Stimulated activated CD4-positive, alpha-beta T cell treated with anti-CD3 and anti-CD28 coated beads, Interleukin-1b, Interleukin-23, amount 100 ng/mL, for 1 hour (primary cell): ENCODE data around the gene KBTBD3.
"Not testable (repeated sequence)": the region's sequence is repeated elsewhere in the genome, so short reads cannot be mapped to it uniquely, and the experiment has no call there.

Experiments used
- DNase-seq, 2 donors: peaks; one replicate each; pipeline ENCODE4 v3.0.0-alpha.2; 2020; ENCODE audit warnings: low read depth in 2 of 2

The KBTBD3 gene

DNA sequence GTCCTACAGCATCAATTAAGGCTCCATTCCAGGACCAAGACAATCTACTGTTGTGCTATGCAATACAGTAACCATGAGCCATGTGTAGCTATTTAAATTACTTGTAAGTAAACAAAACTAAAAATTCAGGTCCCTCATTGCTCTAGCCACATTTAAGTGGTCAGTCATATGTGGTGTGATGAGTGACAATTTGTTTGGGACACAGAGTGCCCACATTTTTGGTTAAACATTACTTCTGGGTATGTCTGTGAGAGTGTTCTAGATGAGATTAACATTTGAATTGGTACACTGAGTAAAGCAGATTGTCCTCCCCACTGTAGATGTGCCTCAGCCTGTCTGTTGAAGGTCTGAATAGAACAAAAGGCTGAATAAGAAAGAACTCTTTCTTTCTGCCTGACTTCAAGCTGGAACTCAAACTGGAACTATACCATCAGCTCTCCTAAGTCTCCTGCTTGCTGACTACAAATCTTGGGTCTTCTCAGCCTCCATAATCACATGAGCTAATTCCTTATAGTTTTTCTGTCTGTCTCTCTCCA lies 15.8 kb downstream of the KBTBD3 start:
- no peak for DNase-seq

DNA sequence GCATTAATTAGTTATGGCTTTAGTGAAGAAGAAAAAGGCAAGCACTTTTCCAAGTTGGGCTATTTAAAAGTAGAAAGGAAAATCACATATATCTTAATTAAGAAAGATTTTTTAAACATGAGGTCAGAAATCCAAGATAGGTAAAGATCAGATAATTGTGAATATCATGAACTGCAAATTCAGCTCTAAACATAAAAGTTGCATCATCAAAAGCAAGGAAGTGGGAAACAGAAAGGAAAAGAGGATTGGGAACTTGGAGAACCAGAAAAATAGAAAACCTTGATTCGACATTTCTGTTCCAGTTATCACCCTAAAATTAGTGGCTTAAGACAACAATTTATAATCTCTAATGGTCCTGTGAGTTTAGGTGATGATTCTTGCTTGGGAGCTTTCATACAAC lies 17.5 kb downstream of the KBTBD3 start:
- DNase-seq = no peak

DNA sequence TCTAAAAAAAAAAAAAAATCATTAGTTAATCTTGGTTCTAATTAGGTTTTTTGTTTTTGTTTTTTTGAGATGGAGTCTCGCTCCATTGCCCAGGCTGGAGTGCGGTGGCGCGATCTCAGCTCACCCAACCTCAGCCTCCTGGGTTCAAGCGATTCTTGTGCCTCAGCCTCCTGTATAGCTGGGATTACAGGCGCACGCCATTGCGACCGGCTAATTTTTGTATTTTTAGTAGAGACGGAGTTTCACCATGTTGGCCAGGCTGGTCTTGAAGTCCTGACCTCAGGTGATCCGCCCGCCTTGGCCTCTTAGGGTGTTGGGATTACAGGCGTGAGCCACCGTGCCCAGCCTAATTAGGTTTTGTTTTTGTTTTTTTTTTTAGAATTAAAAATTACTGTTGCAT lies 18.8 kb downstream of the KBTBD3 start:
- not testable (repeated sequence) for DNase-seq

DNA sequence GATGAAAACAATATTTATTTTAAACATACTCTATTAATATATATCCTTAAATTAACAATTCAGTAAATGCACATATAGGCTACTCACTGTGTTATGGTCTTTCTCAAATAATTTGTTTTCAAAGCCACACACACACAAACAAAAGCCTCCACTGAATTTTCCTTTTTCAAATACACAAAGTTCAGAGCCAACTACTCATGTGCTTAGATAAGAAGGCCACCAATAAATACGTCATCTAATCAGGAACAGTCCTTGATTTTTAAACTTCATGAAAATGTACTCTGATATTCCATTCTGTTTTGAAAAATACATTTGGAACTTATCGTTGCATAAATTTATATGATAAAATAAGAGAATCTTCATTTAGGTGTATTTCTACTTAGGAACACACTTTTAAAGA lies 26.0 kb downstream of the KBTBD3 start:
- DNase-seq = no peak

DNA sequence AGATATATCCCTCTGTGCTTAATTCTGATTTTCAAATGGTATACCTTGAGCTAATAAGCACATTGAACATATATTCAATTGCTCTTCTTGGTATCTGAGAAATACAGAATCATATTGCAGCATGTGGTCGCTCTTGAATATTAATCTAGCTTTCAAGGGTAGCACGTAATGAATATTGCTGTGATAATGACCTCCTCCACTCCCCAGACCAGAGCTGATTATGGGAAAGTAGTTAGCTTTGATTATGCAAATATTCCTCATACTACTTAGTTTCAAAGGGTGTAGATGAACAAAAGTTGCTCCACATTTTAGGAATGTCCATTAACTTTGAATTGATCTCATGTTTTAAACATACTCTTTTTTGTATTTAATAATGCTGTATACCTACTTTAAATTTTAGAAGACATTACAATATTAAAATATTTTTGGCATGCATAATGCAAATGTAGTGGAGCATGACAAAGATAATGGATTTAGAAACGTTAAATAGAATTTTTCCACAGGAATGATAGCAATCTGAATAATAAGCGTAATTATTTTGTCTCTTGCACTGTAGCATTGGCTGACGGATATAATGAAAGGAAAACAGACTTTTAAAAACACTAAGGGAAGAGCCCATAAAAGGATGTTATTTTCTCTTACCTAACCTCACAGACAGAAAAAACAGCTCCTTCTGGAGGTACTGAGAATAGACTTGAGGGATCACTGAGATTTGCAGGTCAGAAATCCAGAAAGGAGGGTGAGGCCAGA lies 27.2 kb downstream of the KBTBD3 start:
- no peak for DNase-seq

DNA sequence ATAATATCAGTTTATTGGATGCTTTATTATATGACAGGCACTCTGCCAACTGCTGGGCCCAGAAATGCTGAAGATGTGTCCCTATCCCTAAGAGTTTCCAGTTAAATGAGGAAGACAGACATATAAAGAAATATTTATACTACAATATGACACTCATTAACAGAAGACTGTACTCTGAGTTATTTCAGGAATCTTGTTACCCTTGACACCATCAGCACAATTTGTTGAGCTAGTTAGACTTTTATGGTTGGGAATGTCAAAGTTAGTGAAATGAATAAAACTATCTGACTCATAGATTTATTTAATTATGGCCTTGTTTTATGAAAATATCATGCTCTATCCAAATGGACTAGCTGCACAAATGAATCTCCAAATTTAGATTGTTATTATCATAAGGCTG lies 29.5 kb downstream of the KBTBD3 start:
- no peak for DNase-seq

DNA sequence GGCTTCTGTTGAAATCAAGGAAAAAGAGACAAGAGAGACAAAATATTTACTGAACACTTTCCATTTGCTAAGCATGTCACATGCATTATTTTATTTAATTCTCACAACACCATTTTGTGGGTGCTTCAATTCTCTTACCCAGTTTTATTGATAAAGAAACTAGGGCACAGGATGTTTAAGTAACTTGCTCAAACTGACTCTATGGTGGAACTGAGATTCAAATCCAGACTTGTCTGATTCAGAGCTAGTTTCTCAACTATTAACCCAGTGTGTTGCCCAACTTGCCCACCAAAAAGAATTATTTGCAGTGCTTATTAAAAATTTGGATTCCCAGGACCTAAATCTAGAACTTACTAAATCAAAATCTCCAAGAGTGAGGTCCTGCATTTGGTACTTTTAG lies 33.6 kb downstream of the KBTBD3 start:
- DNase-seq = no peak

DNA sequence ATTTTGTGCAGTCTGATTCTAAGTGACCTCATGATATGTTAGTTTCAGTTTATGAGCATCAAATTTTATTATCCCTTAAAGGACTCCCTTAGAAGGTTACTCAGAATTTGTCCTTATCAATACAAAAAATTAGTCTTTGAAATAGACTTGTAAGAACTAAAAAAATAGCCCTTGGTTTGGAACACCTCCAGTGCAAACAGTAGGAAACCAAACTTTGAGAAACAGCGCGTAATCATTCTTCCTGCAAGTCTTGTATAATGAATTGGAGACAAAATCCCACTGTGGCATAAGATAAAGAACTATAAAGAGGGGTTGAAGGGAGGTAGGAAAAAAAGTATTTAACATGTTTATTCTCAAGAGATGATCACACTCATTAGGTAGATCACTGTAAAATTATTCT lies 44.3 kb downstream of the KBTBD3 start:
- no peak for DNase-seq

DNA sequence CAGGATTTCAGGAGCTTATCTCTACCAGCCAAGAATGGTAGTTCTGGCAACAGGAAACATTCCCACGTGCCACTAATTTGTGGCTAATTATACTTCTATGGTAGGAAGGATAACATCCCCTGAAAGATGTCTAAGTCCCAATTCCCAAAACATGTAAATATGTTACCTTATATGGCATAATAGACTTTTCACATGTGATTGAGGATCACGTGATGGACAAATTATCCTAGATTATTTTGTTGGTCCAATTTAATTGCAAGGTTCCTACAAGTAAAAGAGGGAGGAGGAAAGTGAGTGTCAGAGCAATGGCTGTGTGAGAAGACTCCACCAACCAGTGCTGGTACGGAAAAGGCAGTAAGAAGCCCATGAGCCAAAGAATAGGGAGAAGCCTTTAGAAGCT lies 45.2 kb downstream of the KBTBD3 start:
- DNase-seq = no peak

DNA sequence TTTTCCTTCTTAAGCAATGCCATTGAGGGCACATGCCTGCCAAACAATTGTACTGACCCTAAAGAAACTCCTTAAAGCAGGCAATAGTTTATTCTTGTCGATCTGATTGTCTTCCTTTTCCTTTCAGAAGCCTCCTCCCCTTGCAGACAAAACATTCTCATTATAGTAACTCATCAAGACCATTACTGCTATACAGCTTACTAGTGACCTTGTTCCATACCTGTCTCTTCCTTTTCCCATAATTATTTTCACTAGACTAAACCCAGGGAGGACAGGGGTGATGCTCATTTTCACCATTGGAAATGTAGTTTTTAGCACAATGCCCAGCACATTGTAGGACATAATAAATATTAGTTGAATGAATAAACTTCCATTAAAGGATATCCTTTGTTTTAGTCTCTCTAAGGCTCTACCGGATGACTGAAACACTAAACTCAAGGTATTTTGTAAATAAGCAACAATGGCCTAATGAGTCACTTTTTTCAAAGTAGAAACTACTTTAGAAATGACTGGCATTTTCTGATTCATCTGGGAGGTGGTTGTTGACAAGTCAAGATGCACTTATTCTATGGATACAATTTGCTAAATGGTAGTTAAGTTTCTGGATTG lies 45.8 kb downstream of the KBTBD3 start:
- no peak for DNase-seq

DNA sequence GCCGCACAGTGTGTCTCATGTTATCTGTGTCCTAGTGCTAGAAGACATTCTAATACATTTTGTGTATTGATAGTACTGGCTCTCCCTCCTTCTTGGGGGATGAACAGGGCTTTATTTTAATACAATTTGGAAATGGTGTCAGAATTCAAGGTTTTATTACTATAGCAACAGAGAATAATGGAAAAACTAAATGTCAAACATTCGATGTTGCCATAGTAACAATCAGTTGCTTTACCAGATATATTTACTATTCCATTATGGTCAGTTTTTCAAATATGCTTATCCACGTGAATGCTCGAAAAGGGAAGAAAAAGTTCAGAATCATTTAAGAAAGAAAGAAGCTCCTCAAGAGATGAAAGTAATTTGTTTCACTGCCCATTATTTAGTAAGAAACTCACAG lies 46.5 kb downstream of the KBTBD3 start:
- no peak for DNase-seq

DNA sequence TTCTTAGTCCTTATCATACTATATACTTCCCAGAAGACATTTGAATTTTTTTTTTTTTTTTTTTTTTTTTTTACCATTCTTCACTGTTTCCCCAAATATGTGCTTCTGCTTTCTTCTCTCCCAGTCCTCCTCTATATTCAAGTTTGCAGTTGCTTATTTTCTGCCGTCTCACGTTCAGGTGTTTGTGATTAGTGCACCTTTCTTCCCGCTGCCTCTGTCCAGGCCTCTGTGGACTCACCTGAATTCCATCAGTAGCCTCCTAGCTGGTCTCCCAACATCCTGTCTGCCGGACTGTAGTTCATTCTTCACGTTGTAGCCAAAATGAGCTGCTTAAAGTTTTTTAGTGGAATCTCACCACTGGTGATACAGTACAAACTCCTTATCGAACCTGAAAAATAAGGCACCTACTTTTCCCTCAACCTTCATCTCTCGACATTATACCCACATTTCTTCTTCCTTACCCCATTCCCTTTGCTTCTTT lies 54.3 kb downstream of the KBTBD3 start:
- no peak for DNase-seq

DNA sequence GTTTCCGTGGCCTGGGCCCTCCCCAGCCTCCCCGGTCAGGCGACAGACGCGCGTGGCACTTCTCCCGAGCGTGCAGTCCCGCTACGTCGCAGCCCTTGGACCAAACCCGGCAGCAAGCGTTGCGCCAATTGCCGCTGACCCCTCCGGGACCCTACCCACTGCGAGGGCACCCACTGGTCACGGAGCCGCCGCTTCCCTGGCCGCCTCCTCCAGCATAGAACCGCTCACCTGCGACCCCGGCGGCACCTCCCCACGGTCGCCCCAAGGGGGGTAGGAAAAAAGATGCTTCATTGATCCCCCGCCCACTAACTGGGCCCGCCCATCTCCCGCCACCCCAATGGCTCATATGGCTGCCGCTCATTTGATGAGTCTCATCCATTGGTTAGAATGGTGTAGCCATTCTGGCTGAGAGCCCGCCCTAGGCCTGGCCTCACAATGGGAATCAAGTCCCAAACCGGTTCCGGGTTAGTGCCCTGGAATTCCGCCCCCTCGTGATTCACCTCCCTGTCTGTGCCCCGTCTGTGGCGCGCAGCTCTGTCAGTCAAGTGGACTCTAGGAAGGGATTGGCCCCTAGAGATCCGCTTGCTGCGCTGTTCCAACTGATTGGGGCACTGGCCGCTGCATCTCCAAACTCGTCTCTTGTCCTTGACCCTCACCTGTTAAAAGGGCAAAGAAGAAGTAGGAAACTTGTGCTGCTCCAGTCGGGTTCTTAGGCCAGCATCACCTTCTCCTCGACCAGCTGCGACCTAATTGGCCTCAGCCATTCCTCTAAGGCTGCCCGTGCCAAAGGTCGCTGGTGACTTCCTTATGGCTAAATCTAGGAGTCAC lies 55.0 kb downstream of the KBTBD3 start, which contains the start of gene MSANTD4:
Gene MSANTD4, minus strand, starts transcription at position 274 of the 828 bp plus-strand sequence. CDS start 11,323 bp downstream, outside the sequence.
- peak; percentile 85 to 96 for DNase-seq

DNA sequence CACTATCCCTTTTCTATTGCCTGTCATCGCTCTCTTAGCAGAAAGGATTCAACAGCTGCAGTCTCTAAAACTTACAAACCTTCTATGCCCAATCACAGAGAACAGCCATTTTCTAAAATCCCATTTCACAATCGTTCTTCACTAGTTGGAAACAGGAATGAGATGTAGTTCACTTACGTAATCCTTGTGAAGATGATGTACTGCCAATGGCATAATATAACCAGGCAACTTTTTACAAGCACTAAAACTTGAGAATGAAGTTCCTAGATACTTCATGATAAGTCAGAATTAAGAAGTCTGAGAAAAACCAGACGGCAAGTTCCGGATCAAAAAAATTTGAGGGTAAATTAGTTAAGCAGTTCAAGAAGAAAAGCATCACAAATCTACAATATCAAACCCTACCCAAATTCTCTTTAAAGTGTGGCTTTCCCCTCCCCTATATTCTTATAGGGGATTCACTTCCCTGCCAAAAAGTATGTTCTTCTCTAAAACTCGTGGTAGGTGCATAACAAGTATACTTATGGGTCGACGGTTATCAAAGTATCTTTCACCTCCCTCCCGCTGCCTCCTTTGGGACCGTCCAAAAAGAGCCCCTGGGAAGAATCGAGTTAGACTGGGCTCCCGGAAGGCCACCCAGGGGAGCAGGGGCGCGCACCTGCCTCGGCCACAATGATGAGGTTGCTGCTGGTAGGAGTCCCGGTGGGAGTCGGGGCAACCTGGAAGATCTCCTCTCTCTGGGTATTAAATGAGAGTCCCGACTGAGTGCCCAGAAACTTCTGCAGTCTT lies 55.8 kb downstream of the KBTBD3 start:
- DNase-seq = no peak

DNA sequence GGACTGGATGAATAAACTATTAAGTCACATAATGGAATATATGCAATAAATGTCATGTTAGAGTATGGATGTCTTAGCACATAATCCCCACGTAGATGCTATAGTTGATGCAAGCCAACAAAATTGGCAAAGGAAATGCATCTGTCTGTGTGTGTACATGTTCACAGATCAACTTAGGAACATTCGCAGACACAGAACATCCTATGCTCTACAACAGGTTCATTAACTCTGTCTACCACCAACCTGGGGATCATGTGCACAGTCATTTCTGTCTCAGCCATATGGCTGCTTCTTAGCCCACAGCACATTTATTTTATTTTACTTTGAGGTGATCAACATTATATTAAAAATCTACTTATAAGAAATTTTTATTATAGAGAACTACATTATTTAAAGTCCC lies 60.1 kb downstream of the KBTBD3 start:
- no peak for DNase-seq

DNA sequence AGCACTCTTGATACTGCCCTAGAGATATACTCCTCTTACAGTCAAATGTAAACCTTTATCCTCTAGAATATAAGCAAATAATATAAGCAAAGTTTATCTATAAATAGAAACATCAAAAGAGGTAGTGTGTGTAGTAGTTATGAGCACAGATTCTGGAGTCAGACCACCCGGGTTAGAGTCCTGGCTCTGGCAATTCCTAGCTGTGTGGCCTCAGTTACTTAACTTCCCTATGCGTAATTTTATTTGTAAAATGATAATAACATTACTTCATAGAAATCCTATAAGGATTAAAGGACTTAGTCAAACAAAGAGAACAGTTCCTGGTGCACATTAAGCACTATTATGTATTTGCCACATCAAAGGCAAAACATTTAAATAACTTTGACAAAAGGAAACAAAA lies 62.1 kb downstream of the KBTBD3 start:
- DNase-seq = no peak

DNA sequence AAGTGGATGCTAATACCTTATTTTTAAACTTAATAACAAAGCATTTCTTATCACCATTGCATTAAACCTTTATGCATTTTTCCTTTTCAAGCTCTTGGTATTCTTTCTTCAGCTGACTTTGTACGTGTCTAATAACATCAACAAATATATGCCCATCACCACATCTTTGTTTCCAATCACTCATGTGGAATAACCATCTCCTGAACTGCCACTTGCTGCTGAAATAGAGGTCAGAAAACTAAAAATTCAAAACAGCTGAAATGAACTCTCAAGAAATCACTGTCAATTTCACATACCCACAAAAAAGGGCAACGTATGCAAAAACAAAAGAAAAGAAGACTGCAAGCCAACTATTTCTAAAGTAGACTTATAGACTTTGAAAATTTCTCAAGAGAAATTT lies 62.5 kb downstream of the KBTBD3 start:
- DNase-seq = no peak

DNA sequence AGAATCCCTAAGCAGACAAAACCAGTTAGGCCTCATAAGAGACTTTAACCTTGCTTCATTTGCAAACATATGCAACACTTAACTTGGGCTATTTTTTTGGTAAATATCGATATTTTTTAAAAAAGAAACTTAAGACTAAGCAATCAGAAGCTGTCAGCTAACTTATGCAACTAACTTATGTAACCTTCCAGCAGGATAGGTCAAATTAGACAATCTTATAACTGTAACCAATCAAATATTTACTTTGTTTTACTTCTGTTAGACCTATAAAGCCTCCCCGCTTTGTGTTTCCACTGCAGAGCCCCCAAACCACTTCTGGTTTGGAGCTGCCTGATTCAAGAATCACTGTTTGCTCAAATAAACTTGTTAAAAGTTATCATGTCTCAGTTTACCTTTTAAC lies 63.1 kb downstream of the KBTBD3 start:
- DNase-seq = no peak

DNA sequence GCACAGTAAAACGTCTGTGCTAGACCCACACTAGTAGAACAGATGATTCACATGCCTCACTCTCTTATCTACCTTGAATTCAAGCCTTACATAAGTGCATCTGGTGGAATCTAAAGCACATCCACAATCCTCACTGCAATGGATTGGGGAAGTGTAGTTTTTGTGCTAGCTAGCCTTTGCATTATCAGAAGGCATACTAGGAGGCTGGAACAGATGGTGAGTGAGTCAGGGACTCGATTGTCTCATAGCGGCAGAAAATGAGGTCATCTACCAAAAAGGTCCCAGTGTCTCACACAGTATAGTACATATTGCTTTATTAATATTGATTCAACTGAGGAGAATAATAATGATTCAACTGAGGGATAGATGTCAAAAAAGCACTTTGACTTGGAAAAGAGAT lies 64.4 kb downstream of the KBTBD3 start:
- DNase-seq = no peak

DNA sequence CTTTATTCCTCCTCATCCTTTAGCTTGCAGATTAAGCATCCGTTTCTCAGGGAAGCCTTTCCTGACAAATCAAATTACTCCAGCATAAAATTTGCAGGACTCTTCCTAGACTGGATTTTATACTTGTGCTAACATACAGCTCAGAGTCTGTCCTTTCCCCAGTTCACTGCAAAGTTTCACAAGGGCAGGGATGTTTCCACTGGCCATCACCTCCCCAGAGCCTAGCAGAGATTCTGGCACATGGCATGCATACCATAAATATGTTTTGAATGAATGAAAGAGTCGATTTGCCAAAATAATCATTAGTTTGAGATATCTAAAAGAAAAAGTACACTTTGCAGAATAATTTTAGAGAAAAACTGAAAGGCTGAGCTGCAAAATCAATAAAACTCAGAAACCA lies 65.7 kb downstream of the KBTBD3 start:
- DNase-seq = no peak

DNA sequence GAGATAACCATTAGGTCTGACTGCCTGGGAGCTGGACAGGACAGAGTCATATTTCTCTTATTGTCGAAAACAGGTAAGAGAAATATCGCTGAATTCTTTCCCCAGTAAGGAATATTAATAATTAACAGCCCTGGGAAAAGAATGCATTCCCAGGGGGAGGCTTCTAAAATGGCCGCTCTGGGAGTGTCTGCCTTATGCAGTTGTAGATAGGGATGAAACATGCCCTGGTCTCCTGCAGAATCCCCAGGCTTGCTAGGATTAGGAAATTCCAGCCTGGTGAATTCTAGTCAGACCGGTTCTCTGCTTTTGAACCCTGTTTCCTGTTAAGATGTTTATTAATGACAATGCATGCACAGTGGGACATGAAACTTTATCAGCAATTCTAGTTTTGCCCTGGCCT lies 74.1 kb downstream of the KBTBD3 start:
- DNase-seq = not testable (repeated sequence)
